NCI-H345 (cell line): ENCODE results near the gene GIGYF2.
"Not testable (repeated sequence)": the region's sequence is repeated elsewhere in the genome, so short reads cannot be mapped to it uniquely, and the experiment has no call there.

Source experiments
- DNase-seq: peaks from one replicate; lab custom pipeline; 2025; lab: John Stamatoyannopoulos, UW

GIGYF2 gene, protein sequence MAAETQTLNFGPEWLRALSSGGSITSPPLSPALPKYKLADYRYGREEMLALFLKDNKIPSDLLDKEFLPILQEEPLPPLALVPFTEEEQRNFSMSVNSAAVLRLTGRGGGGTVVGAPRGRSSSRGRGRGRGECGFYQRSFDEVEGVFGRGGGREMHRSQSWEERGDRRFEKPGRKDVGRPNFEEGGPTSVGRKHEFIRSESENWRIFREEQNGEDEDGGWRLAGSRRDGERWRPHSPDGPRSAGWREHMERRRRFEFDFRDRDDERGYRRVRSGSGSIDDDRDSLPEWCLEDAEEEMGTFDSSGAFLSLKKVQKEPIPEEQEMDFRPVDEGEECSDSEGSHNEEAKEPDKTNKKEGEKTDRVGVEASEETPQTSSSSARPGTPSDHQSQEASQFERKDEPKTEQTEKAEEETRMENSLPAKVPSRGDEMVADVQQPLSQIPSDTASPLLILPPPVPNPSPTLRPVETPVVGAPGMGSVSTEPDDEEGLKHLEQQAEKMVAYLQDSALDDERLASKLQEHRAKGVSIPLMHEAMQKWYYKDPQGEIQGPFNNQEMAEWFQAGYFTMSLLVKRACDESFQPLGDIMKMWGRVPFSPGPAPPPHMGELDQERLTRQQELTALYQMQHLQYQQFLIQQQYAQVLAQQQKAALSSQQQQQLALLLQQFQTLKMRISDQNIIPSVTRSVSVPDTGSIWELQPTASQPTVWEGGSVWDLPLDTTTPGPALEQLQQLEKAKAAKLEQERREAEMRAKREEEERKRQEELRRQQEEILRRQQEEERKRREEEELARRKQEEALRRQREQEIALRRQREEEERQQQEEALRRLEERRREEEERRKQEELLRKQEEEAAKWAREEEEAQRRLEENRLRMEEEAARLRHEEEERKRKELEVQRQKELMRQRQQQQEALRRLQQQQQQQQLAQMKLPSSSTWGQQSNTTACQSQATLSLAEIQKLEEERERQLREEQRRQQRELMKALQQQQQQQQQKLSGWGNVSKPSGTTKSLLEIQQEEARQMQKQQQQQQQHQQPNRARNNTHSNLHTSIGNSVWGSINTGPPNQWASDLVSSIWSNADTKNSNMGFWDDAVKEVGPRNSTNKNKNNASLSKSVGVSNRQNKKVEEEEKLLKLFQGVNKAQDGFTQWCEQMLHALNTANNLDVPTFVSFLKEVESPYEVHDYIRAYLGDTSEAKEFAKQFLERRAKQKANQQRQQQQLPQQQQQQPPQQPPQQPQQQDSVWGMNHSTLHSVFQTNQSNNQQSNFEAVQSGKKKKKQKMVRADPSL (N-terminal part only)

GRCh38 chr2:232697059-232697806 is at the start of gene GIGYF2:
Gene GIGYF2 (plus strand): TSS chr2:232697331. CDS start chr2:232735198, 37,867 bp downstream.
- DNase-seq: peak; percentile 96

DNA sequence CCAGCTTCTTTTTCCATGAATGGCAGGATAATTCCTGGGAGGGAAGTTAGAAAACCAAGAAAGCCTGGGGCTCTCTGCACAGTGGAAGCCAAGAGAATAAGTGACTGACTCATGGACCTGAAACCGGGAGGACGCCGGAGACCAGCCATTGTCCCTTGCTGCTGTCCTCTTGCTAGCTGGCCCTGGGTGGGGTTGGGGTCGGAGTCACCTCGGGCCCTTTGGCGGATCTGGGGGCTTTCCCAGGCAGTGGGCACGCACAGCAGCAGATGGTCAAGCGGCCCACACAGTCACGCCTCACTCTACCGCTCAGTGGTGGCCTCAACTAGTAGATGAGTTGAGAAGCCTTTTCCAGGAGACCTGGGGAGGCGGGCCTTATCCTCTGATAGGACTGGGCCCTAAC is 48.1 kb upstream of the GIGYF2 start:
- DNase-seq: no peak

GRCh38 chr2:232652505-232652851 is 44.7 kb upstream of the GIGYF2 start:
- peak; percentile 54 for DNase-seq

DNA sequence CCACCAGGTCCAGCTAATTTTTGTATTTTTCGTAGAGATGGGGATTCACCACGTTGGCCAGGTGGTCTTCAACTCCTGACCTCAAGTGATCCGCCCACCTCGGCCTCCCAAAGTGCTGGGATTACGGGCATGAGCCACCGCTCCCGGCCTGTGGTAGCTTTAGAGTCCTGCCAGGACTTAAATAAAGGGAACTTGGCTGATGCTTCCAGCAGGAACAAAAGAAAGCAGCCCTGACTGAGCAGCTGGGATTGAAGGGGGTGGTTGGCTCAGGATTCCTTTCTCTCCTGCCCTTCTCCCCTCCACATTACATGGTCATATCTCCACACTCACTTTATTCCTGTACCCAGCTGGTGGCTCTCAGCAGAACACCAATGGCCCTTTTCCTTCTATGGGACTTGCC is 43.7 kb upstream of the GIGYF2 start:
- no peak for DNase-seq

GRCh38 chr2:232655392-232655791 is 41.7 kb upstream of the GIGYF2 start:
- DNase-seq: no peak

- DNase-seq: no peak
These were observed 38.8 kb upstream of the GIGYF2 start for GRCh38 chr2:232658217-232658785.

DNA sequence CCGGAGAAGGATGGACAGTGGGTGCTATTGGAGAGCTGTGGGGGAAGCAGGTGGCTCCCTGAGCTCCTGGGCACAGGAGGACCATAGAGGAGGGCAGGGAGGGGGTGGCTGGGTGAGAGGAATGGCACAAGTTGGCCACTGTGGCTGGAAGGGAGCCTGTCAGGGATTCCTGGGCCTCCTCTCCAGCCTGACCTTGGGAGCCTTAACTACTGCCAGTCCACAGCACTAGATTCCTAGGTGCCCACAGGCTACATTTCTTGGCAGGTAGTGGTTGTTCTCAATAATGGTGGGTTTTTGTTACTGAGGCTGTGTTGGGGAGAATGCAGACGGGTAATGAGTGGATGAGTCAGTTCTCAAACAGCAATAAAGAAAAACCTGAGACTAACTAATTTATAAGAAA is 37.8 kb upstream of the GIGYF2 start:
- no peak for DNase-seq

DNA sequence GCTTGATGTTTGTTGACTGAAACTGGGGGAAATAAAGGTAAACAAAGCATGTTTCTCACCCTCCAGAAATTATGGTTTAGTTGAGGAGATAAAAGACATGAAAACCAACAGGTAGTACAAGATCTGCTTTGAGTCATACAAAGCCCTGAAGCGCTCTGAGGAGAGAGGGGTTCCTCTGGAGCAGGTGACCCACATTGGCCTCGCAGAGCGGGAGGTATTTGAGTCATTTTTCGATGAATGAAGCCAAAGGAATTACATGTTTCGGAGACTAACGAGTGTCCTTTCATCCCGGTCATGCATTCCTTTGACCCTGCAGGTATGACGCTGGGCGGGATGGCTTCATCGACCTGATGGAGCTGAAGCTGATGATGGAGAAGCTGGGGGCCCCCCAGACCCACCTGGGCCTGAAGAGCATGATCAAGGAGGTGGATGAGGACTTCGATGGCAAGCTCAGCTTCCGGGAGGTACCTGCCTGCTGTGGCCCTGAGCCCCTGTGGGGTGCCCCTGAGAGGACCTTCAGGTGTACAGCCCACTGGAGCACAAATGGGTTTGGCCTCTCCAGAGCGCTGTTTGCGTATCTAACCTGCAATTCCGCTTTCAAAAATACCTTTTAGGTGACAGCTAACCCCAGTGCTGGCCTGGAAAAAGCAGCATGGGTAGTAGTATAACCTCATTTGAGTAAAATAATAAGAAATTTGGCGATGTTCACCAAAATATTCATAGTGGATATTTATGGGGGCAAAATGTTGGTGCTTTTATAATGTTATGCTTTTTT is 34.5 kb upstream of the GIGYF2 start:
- DNase-seq: no peak

GRCh38 chr2:232666051-232666805 is 30.9 kb upstream of the GIGYF2 start:
- no peak for DNase-seq

GRCh38 chr2:232667989-232668583 is 29.0 kb upstream of the GIGYF2 start:
- DNase-seq: peak; percentile 48

- DNase-seq: no peak
These were observed 28.2 kb upstream of the GIGYF2 start for GRCh38 chr2:232668805-232669444.

- DNase-seq: no peak
These were observed 24.5 kb upstream of the GIGYF2 start for GRCh38 chr2:232672588-232672987.

GRCh38 chr2:232674491-232674890 is 22.6 kb upstream of the GIGYF2 start:
- no peak for DNase-seq

DNA sequence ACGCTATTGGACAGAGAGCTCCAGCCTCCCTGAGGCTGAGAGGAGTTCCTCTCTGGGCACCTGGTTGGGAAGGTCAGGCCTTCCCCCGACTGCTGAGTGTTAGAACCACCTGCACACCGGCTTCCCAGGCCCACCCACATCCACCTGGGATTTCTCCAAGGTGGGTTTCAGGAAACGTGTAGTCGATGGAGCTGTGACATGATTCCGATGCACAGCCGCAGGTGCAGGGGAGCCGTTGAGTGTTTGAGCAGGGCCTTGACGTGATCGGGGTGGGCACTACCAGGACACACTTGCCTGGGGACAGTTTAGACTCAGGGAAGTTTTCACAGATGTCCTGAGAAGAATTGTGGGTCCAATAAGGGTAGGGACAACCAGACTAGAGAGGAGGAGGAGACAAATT is 21.8 kb upstream of the GIGYF2 start:
- no peak for DNase-seq

- DNase-seq: no peak
These were observed 17.1 kb upstream of the GIGYF2 start for GRCh38 chr2:232680006-232680405.

GRCh38 chr2:232681527-232681926 is 15.6 kb upstream of the GIGYF2 start:
- no peak for DNase-seq

- no peak for DNase-seq
These were observed 13.8 kb upstream of the GIGYF2 start for GRCh38 chr2:232683368-232683767.

GRCh38 chr2:232685391-232685790 is 11.7 kb upstream of the GIGYF2 start:
- not testable (repeated sequence) for DNase-seq
